Measurements from ENCODE around the gene DVL1. TPM values are rescaled to one million over a fixed set of nuclear protein-coding genes. Genes with fewer than 3 reads are reported as not detected.
A peak's percentile ranks its signal among the peaks of the same experiment; 100 is the strongest.
"Not testable (repeated sequence)": the region's sequence is repeated elsewhere in the genome, so short reads cannot be mapped to it uniquely, and the experiment has no call there.

Gene DVL1
- total RNA-seq, 2 donors from 2014 or later = 57.2 to 69.0 TPM

GRCh38 chr1:1319646-1319941, 29.6 kb downstream of the DVL1 start:
- intact Hi-C loops (cut with DNase I, micrococcal nuclease) = no loop called here
- DNase-seq (no peak), ATAC-seq (no peak)

- intact Hi-C loops (cut with DNase I, micrococcal nuclease) = no loop called here
- no peak for DNase-seq
These were observed 30.2 kb downstream of the DVL1 start for GRCh38 chr1:1318777-1319645.

GRCh38 chr1:1318131-1318652, 31.0 kb downstream of the DVL1 start:
- DNase-seq (peak; percentile 67 to 80), ATAC-seq (peak; percentile 79)
- intact Hi-C loops (cut with DNase I, micrococcal nuclease) = no loop called here

More at GRCh38 chr1:1318777-1319645, 30.2 kb downstream of the DVL1 start:
- no peak for ATAC-seq

- intact Hi-C loops (cut with DNase I, micrococcal nuclease) = no loop called here
- no peak for DNase-seq
- no peak for ATAC-seq
These were observed 31.8 kb downstream of the DVL1 start for GRCh38 chr1:1317420-1317819.

GRCh38 chr1:1316199-1316598, 33.0 kb downstream of the DVL1 start:
- DNase-seq; intact Hi-C loops (cut with DNase I, micrococcal nuclease); ATAC-seq: not testable (repeated sequence)

GRCh38 chr1:1315435-1315954, 33.7 kb downstream of the DVL1 start:
- intact Hi-C loops (cut with DNase I, micrococcal nuclease) = no loop called here
- DNase-seq = no peak
- no peak for ATAC-seq

- DNase-seq (no peak), ATAC-seq (no peak)
- intact Hi-C loops (cut with DNase I, micrococcal nuclease) = no loop called here
These were observed 34.4 kb downstream of the DVL1 start for GRCh38 chr1:1314678-1315335.

- intact Hi-C loops (cut with DNase I, micrococcal nuclease) = no loop called here
- ATAC-seq (no peak), DNase-seq (no peak)
These were observed 35.0 kb downstream of the DVL1 start for GRCh38 chr1:1314237-1314586.

- intact Hi-C loops (cut with DNase I, micrococcal nuclease) = no loop called here
- ATAC-seq (no peak), DNase-seq (no peak)
These were observed 35.5 kb downstream of the DVL1 start for GRCh38 chr1:1313500-1314236.

- intact Hi-C loops (cut with DNase I, micrococcal nuclease) = no loop called here
- DNase-seq (no peak), ATAC-seq (no peak)
These were observed 36.5 kb downstream of the DVL1 start for GRCh38 chr1:1312450-1313314.

- DNase-seq (no peak), ATAC-seq (no peak)
- intact Hi-C loops (cut with DNase I, micrococcal nuclease) = no loop called here
These were observed 37.8 kb downstream of the DVL1 start for GRCh38 chr1:1311107-1312104.

GRCh38 chr1:1310476-1311053, 38.7 kb downstream of the DVL1 start:
- intact Hi-C loops (cut with DNase I, micrococcal nuclease) = no loop called here
- no peak for DNase-seq
- ATAC-seq = no peak

- ATAC-seq = no peak
- no peak for DNase-seq
- intact Hi-C loops (cut with DNase I, micrococcal nuclease) = no loop called here
These were observed 39.2 kb downstream of the DVL1 start for GRCh38 chr1:1310109-1310385.

- intact Hi-C loops (cut with DNase I, micrococcal nuclease) = no loop called here
- ATAC-seq = peak; percentile 22
- DNase-seq = peak; percentile 58 to 73
These were observed 39.7 kb downstream of the DVL1 start for GRCh38 chr1:1309251-1310108.

- intact Hi-C loops (cut with DNase I, micrococcal nuclease) = no loop called here
- ATAC-seq (peak; percentile 2), DNase-seq (no peak)
These were observed 40.4 kb downstream of the DVL1 start for GRCh38 chr1:1308756-1309250.
